NCI-H128 (cell line): ENCODE results near the gene CLIC6.

Experiments
- DNase-seq: peaks from one replicate; lab custom pipeline; 2025; ENCODE audit not compliant: unreplicated experiment; lab: John Stamatoyannopoulos, UW

The CLIC6 gene

GRCh38 chr21:34762786-34763185 is 94.0 kb downstream of the CLIC6 start:
- no peak for DNase-seq

DNA sequence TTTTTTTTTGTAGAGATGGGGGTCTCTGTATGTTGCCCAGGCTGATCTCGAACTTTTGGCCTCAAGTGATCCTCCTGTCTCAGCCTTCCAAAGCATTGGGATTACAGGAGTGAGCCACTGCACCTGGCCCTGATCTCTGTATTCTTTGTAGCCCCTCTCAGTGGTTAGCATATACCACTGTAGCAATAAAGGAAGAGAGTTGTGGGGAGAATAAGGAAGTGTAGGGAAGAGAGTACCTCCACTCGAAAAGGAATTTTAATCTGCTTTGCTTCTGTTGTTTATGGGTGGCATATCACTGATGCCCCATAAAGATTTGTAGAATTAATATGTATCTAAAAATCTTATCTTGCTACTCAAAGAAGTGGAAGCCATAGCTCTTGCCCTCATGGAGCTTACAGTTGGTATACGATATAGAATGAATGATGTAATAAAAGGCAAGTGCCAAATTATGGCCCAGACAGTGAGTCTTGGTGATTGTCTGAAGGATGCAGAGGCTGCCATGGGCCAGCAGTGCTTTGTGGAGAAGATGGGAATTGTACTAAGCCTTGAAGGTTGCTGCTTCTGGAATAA is 96.0 kb downstream of the CLIC6 start:
- no peak for DNase-seq

- no peak for DNase-seq
These were observed 96.8 kb downstream of the CLIC6 start for GRCh38 chr21:34765619-34766018.

DNA sequence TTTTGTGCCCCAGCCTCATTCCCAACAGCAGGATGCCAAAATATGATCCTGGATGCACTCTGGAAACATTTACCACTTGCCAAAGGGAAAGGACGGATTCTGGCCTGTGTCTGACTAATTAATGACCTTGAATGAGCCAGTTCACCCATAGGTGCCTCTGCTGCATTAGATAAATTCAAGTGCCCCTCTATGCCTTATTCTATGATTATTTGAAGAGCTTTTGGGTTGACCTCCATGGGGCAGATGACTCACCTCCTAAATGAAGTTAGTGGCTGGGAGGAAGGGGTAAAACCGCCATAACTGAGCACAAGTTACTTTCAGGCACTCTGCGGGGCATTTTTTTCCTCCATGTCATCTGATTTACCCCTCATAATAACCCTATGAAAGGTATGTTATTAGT is 98.1 kb downstream of the CLIC6 start:
- DNase-seq = no peak
